ENCODE data around the gene FAM120A. TPM values are rescaled to one million over a fixed set of nuclear protein-coding genes. Genes with fewer than 3 reads are reported as not detected.
A peak's percentile ranks its signal among the peaks of the same experiment; 100 is the strongest.

Gene FAM120A
- total and polyA plus RNA-seq, 7 donors, result 37.9 to 126 (median 70.1) TPM

GRCh38 chr9:93468763-93469456 lies 17.4 kb downstream of the FAM120A start:
- Histone ChIP-seq H3K27me3 (ENCODE audit: insufficient read depth in 3 of 3, low read length in 2 of 3) (no peaks in the 10 kb centered on the region), H3K9me3 (no peaks in the 10 kb centered on the region), H3K36me3 (ENCODE audit: insufficient read depth in 1 of 2, low read depth in 1 of 2) (peaks cover 0 to 8% of the 10 kb centered on the region in 2 donors), H3K4me3 (peak overlapping the region; percentile 8), H3K4me1 (peaks cover 62% of the 10 kb centered on the region), H3K27ac (peak overlapping the region; percentile 31)
- WGBS, 3 donors, result 9 to 35% (median 21%) methylated on average over 5 of the region's 5 CpGs
- no peak for DNase-seq
- peak in 2 of 4 donors; percentile 29 to 40 for ATAC-seq
- intact Hi-C loops (cut with DNase I), result no loop called here
- TF ChIP-seq CTCF (IDR thresholded peaks at IDR 0.05), result no peak

DNA sequence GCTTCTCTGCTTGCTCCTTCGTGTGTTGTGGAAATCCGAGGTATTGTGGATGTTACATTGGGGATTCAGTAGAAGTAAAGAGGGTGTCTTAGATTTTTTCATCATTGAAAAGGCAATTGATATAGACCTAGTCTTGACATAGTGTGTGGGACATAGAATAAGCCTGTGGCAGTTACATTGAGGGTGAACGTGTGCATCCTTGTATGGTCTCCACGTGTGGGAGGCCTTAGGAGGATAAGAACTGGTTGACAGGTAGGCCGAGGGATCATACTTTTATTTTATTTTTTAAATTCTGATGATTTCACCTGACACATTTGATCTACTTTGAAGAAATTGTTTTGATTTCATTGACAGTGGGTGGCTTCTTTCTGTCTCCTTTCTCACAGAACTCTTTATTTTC lies 18.9 kb downstream of the FAM120A start:
- 87 to 94% (median 90%) methylated on average over 5 of the region's 5 CpGs for WGBS, 3 donors
- ATAC-seq (no peak), DNase-seq (no peak)
- no peak overlapping the region for H3K4me3 ChIP-seq
- intact Hi-C loops (cut with DNase I), result no loop called here
- H3K27ac ChIP-seq, result no peak overlapping the region
- H3K9me3 ChIP-seq, result no peaks in the 10 kb centered on the region
- TF ChIP-seq CTCF (IDR thresholded peaks at IDR 0.05), result no peak
- peaks cover 47% of the 10 kb centered on the region for H3K4me1 ChIP-seq
- no peaks in the 10 kb centered on the region for H3K27me3 ChIP-seq (ENCODE audit: insufficient read depth in 3 of 3, low read length in 2 of 3)
- H3K36me3 ChIP-seq (ENCODE audit: insufficient read depth in 1 of 2, low read depth in 1 of 2), result peaks cover 0 to 8% of the 10 kb centered on the region in 2 donors

DNA sequence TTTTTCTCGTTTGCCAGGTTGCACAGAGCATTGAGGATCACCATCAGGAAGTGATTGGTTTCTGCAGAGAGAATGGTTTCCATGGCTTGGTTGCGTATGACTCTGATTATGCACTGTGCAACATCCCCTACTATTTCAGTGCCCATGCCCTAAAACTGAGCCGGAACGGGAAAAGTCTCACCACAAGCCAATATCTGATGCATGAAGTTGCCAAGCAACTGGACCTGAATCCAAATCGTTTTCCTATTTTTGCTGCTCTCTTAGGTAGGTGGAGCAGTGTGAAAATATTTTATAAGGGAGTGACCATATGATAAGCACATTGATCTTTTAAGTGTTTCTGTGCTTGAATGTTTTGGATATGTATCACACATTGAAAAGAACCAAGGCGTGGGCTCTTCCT lies 19.6 kb downstream of the FAM120A start:
- DNase-seq (no peak), ATAC-seq (no peak)
- peaks cover 47% of the 10 kb centered on the region for H3K4me1 ChIP-seq
- no peak overlapping the region for H3K27ac ChIP-seq
- no peak for TF ChIP-seq CTCF (IDR thresholded peaks at IDR 0.05)
- peaks cover 0 to 8% of the 10 kb centered on the region in 2 donors for H3K36me3 ChIP-seq (ENCODE audit: insufficient read depth in 1 of 2, low read depth in 1 of 2)
- intact Hi-C loops (cut with DNase I), result no loop called here
- no peak overlapping the region for H3K4me3 ChIP-seq
- no peaks in the 10 kb centered on the region for H3K9me3 ChIP-seq
- WGBS, 3 donors, result 65 to 77% (median 67%) methylated on average over 6 of the region's 6 CpGs
- H3K27me3 ChIP-seq (ENCODE audit: insufficient read depth in 3 of 3, low read length in 2 of 3), result no peaks in the 10 kb centered on the region

- Histone ChIP-seq H3K36me3 (ENCODE audit: insufficient read depth in 1 of 2, low read depth in 1 of 2) (peaks cover 0 to 19% of the 10 kb centered on the region in 2 donors), H3K27me3 (ENCODE audit: insufficient read depth in 3 of 3, low read length in 2 of 3) (no peaks in the 10 kb centered on the region), H3K4me3 (no peak overlapping the region), H3K27ac (no peak overlapping the region), H3K9me3 (no peaks in the 10 kb centered on the region), H3K4me1 (peaks cover 35% of the 10 kb centered on the region)
- no peak for TF ChIP-seq CTCF (IDR thresholded peaks at IDR 0.05)
- intact Hi-C loops (cut with DNase I), result no loop called here
- ATAC-seq (no peak), DNase-seq (no peak)
- 84 to 92% (median 87%) methylated on average over 5 of the region's 5 CpGs for WGBS, 3 donors
These were observed 21.9 kb downstream of the FAM120A start for GRCh38 chr9:93473411-93473810.

- H3K36me3 ChIP-seq (ENCODE audit: insufficient read depth in 1 of 2, low read depth in 1 of 2), result peaks cover 0 to 23% of the 10 kb centered on the region in 2 donors
- no peak for TF ChIP-seq CTCF (IDR thresholded peaks at IDR 0.05)
- DNase-seq, result no peak
These were observed 23.6 kb downstream of the FAM120A start for GRCh38 chr9:93475108-93475507.

More at GRCh38 chr9:93475108-93475507, 23.6 kb downstream of the FAM120A start:
- Histone ChIP-seq H3K27me3 (ENCODE audit: insufficient read depth in 3 of 3, low read length in 2 of 3) (no peaks in the 10 kb centered on the region), H3K9me3 (no peaks in the 10 kb centered on the region), H3K4me3 (no peak overlapping the region), H3K4me1 (peaks cover 27% of the 10 kb centered on the region), H3K27ac (no peak overlapping the region)
- no peak for ATAC-seq
- WGBS, 3 donors, result 94 to 98% (median 96%) methylated on average over 3 of the region's 3 CpGs
- intact Hi-C loops (cut with DNase I), result no loop called here

Data from psoas muscle (tissue), 8 donors.